GM19463 (cell line): ENCODE measurements around the gene PTPRU.
A peak's percentile ranks its signal among the peaks of the same experiment; 100 is the strongest.
"Not testable (repeated sequence)": the region's sequence is repeated elsewhere in the genome, so short reads cannot be mapped to it uniquely, and the experiment has no call there.

Experiments
- ATAC-seq: cut with Tn5 transposase; IDR thresholded peaks from one replicate; pipeline ENCODE4 v1.9.1; 2021; ENCODE audit warnings: mild to moderate bottlenecking, moderate library complexity; ENCODE audit not compliant: unreplicated experiment

Gene PTPRU

GRCh38 chr1:29221296-29221695 is 15.0 kb upstream of the PTPRU start:
- ATAC-seq: no peak

DNA sequence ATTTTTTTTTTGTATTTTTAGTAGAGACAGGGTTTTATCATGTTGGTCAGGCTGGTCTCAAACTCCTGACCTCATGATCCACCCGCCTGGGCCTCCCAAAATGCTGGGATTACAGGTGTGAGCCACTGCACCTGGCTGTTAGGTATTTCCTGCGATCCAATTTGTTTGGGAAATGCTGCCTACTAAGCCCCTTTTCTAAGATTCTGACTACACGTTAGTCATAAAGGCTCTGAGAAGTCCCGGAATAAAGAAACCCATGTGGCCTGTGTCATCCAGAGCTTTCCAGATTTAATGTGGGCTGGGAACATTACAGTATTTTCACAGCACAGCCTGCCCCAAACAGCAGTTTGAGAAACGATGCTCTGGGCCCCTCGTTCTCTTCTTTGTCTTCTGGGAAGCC is 14.1 kb upstream of the PTPRU start:
- not testable (repeated sequence) for ATAC-seq

- ATAC-seq: no peak
These were observed 13.6 kb upstream of the PTPRU start for GRCh38 chr1:29222686-29223085.

DNA sequence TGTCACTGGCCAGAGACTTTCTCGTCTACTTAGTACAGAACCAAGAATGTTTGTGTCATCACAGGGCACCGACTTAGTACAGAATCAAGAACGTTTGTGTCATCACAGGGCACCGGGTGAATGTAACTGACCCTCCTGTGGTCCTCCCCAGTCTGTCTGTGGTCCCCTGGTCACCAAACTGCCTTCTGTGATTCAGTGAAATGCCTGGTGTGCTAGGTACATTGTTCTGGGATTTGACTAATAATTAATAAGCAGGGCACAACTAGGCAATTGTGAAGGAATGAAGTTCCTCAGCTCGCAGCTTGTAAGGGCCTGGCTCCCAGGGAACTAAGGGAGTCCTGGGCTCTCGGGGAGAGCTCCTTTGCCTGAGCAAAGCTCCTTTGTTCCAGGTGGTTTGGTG is 12.8 kb upstream of the PTPRU start:
- ATAC-seq: no peak

- no peak for ATAC-seq
These were observed 11.9 kb upstream of the PTPRU start for GRCh38 chr1:29224356-29224837.

- no peak for ATAC-seq
These were observed 11.0 kb upstream of the PTPRU start for GRCh38 chr1:29225361-29225760.

DNA sequence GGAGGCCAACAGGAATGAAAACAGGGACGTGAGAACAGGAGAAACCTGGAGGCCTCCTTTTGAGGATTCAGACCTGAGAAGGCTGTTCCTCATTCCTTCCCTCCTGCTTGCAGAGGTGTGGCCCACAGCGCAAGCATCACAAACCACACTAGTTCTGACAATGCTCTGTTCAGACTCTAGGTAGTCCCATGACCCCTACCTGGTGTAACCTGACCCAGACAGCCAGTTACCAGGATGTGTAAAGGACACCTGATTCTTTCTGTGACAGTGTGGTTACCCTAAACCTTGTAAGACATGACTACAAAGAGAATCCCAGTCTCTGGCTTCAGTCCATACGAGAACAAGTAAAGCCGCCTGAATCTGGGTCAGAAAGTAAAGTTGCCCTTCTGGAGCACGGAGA is 8.8 kb upstream of the PTPRU start:
- ATAC-seq: no peak

DNA sequence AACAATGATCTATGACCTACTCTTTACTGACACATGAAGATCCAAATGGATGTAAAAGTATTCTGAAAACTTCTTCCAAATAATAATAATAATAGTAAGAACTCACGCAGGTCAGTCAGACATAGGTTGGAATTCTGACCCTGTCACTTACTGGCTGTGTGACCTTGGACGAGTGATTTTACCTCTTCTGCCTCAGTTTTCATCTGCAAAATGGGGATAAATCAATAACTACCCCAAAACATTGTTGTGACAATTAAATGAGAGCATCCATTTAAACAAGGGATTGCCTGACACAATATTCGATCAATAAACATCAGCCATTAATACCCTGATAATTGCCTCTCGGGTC is 6.1 kb upstream of the PTPRU start:
- ATAC-seq: no peak

- ATAC-seq: peak; percentile 95
These were observed 5.6 kb upstream of the PTPRU start, which contains the start of gene MECR for GRCh38 chr1:29230553-29231378. Gene MECR (minus strand): TSS chr1:29230934. CDS start chr1:29230906, 28 bp downstream.

GRCh38 chr1:29232387-29232786 is 3.9 kb upstream of the PTPRU start:
- ATAC-seq: no peak

DNA sequence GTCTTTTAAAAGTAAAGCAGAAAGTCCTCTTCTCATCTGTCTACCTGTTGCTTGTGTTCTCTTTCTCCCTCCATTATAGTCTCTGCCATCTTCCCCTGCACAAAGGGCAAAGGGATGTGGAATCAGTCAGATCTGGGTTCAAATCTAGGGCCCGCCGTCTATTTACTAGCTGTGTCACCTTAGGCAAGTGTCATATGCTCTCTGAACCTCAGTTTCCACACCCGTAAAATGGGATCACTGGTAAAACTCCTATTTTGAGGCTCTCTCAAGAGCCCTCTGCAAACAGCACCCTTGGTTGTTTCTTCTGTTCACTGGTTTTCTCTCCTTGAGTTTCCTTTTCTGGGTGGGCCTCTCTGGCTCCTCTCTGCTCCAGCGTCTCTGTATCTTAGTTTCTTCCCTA is 2.6 kb upstream of the PTPRU start:
- ATAC-seq: no peak

- ATAC-seq: no peak
These were observed 1.9 kb upstream of the PTPRU start for GRCh38 chr1:29234471-29234870.

GRCh38 chr1:29234881-29235280 is 1.4 kb upstream of the PTPRU start:
- not testable (repeated sequence) for ATAC-seq

DNA sequence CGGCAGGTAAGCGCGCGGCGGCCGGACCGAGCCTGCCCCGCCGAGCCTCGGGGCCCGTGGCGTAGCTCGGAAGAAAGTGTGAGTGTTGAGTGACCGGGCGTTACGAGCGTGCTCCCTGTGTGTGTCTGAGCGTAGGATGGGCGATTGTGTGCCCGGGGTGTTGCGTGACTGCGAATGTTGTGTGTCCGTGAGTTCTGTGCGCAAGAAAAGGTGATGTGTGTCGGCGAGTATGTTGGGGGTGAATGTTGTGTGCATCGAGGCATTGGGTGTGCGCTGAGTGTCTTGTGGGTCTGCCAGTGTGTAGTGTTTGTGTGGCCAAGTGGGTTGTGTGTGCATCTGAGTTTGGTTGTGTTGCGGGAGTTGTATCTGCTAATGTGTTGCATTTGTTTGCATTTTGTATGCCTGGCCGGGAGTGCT is 398 bp downstream of the PTPRU start:
- no peak for ATAC-seq

DNA sequence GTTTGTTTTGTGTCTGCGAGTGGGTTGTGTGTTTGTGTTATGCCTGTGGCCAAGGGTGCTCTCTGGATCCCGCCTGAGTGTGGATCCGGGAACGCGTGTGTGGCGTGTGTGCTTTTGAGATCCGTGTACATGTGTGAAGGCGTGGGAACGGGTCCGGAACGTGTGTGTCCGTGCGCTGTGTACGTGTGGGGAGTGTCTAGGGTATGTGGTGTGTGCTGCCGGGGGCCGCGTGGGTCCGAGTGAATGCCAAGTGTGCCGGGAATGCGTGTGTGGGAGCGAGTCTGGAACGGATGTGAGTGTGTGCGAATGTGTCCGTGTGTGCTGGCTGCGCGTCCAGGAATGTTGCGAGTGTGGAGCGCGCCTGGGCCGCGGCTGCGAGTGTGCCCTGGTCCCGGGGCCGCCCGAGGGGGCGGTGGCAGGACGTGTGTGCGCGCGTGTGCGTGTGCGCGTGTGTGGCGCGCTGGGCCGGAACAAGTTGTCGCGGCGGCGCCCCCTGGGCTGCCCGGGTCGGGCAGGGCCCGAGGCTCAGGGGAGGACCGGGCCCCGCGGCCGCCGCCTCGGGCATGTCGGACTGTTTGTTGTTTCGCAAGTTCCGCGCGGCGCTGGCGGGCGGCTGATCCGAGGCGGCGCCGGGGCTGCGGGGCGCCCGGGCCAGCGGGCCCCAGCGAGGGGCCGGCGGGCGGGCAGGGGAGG is 953 bp downstream of the PTPRU start:
- ATAC-seq: no peak

DNA sequence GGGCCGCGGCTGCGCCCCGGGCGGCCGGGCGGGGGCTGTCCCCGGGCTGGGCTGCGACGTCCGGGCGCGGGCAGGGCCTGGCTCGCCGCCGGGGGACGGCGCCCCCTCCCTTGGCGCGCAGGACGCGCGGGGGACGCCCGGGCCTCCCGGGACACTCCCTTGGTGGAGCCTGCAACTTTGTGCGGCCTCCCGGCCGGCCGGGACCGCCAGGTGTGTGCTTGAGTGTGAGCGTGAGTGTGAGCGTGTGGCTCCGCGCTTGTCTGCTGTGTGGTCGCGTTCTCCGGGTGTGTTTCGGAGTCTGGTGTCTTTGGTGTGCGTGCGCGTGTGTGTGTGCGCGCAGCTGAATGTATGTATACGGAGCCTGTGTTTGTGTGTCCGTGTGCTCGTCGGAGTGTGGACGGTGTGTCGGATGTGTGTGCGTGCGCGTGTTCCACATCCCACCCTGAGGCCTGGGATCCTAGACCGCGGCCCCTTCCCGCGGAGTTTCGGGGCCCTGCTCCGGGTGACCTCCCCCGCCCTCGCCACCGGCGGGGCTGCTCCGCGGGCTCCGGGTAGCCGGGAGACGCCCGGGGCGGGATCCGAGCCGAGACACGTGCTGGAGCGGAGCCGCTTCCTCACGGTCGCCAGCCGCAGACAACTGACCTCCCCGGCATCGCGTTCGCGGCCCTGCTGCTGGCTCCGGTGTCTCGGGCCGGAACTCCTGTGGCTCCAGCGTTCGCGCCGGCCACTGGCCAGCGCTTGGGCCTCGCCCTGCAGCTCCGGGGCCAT is 1.7 kb downstream of the PTPRU start:
- ATAC-seq: no peak

DNA sequence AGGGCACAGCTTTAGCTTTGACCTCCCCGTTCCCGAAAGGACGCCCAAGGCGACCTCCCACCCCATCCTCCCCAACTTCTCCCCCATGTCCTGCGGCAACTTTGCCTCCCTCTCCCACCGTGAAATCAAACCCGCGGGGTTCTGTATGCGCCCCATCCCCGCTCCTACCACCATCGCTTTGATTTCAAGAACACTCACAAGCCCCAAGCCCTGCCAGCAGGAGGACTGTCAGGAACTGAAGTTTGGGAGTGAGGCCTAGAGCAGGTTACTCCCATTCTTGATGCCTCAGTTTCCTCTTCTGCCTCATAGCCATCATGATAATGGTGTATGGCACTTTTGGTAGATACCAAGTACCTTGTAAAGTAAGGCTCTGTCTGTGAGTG is 2.3 kb downstream of the PTPRU start:
- ATAC-seq: no peak

DNA sequence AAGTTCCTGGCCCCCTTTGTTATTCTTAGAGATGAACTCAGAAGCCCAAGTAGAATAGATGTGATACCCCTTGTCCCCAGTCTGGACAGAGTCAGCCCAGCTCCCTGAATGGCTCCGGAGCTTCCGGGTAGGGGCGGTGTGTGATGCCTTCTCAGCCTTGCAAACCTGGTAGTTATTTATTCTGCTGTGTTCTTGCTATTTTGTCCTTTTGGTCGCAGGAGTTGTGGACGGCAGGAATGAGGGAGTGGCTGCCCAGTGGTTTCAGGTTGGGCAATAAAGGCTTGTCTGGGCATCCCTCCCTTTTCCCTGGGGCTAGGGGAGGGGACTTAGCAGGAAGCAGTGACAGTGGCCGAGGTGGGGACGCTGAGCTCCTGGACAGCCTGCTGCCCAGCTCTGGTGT is 2.8 kb downstream of the PTPRU start:
- no peak for ATAC-seq

GRCh38 chr1:29240400-29240837 is 4.1 kb downstream of the PTPRU start:
- no peak for ATAC-seq

DNA sequence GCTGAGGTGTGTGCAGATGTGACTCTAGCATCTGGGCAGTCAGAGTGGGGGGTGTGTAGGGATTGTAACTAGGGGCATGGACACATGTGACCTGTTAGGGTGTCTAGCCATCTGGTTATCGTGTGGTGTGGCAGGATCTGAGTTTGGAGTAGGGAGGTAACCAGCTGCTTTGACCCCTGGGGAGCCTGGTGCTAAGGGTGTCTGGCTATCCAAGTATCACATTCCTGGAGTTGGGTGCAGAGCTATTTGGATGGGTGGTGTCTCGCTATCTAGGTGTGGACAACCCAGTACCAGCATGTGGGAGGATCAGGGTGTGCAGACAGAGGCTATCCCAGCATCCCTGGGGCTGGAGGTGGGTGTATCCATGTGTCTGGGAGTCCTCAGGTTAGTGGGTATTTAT is 4.7 kb downstream of the PTPRU start:
- ATAC-seq: no peak

GRCh38 chr1:29243023-29243870 is 6.9 kb downstream of the PTPRU start:
- no peak for ATAC-seq
